Measurements from ENCODE around the gene CDC14A. TPM values are rescaled to one million over a fixed set of nuclear protein-coding genes. Genes with fewer than 3 reads are reported as not detected.

Gene CDC14A
- total RNA-seq, 4 donors from 2014 or later, result 18.6 to 40.6 (median 28.8) TPM

- Histone ChIP-seq H3K27me3 (no peaks in the 10 kb centered on the region), H3K36me3 (no peaks in the 10 kb centered on the region), H3K9me3 (peaks cover 0 to 4% (median 0%) of the 10 kb centered on the region in 4 donors), H3K4me3 (no peak overlapping the region), H3K27ac (no peak overlapping the region), H3K4me1 (no peaks in the 10 kb centered on the region)
- no peak for DNase-seq (ENCODE audit: low spot score in 2 of 2)
- TF ChIP-seq, protein P1, sequence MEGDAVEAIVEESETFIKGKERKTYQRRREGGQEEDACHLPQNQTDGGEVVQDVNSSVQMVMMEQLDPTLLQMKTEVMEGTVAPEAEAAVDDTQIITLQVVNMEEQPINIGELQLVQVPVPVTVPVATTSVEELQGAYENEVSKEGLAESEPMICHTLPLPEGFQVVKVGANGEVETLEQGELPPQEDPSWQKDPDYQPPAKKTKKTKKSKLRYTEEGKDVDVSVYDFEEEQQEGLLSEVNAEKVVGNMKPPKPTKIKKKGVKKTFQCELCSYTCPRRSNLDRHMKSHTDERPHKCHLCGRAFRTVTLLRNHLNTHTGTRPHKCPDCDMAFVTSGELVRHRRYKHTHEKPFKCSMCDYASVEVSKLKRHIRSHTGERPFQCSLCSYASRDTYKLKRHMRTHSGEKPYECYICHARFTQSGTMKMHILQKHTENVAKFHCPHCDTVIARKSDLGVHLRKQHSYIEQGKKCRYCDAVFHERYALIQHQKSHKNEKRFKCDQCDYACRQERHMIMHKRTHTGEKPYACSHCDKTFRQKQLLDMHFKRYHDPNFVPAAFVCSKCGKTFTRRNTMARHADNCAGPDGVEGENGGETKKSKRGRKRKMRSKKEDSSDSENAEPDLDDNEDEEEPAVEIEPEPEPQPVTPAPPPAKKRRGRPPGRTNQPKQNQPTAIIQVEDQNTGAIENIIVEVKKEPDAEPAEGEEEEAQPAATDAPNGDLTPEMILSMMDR (IDR thresholded peaks at IDR 0.05), result no peak
- TF ChIP-seq POLR2A (IDR thresholded peaks at IDR 0.05), result no peak
- TF ChIP-seq EP300 (IDR thresholded peaks at IDR 0.05), result no peak
- WGBS, 2 donors, result 77 to 81% methylated on average over 2 of the region's 2 CpGs
These were observed 45.5 kb upstream of the CDC14A start for GRCh38 chr1:100306735-100307313.

DNA sequence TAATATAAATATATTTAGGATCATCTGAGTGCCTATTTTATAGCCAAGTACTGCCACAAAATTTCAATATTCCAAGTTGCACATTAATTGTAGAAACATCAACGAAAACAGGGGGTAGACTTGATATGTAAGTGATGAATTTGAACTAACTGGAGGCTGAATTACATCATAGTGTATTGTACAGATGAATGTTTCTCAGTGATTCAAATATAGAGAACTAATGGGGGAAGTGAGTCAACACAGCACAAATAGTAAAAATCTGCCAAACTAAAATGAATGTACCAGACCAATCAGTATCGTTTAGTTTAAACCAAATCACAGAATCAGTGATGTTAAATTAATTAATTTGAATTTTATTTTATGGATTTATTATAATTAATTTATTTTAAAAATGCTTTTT, 43.5 kb upstream of the CDC14A start:
- H3K27me3 ChIP-seq, result no peaks in the 10 kb centered on the region
- WGBS, 2 donors, result 68 to 76% methylated on average over 2 of the region's 2 CpGs
- H3K36me3 ChIP-seq, result no peaks in the 10 kb centered on the region
- H3K4me1 ChIP-seq, result no peaks in the 10 kb centered on the region
- peaks cover 0 to 4% (median 0%) of the 10 kb centered on the region in 4 donors for H3K9me3 ChIP-seq
- TF ChIP-seq, protein P1 (IDR thresholded peaks at IDR 0.05), result no peak
- TF ChIP-seq POLR2A (IDR thresholded peaks at IDR 0.05), result no peak
- TF ChIP-seq EP300 (IDR thresholded peaks at IDR 0.05), result no peak
- H3K27ac ChIP-seq, result no peak overlapping the region
- H3K4me3 ChIP-seq, result no peak overlapping the region
- DNase-seq (ENCODE audit: low spot score in 2 of 2), result no peak

DNA sequence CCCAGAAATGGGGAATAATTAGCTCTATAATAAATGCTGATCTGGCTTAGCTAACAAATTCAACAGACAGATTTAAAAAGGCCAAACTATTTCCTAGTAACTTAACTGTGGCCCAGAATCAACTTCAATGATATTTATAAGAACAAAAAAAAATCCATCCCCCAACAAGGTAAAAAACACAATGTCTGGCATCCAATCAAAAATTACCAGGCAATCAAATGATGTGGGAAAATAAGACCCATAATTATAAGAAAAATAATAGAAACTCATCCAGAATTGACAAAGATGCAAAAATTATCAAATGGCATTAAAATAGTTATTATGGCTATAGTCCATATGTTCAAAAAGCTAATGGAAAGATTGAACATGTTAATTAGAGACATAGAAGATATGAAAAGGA, 42.4 kb upstream of the CDC14A start:
- Histone ChIP-seq H3K36me3 (no peaks in the 10 kb centered on the region), H3K4me3 (no peak overlapping the region), H3K27ac (no peak overlapping the region), H3K9me3 (peaks cover 0 to 4% (median 0%) of the 10 kb centered on the region in 4 donors), H3K27me3 (no peaks in the 10 kb centered on the region), H3K4me1 (no peaks in the 10 kb centered on the region)
- DNase-seq (ENCODE audit: low spot score in 2 of 2), result no peak
- TF ChIP-seq, protein P1 (IDR thresholded peaks at IDR 0.05), result no peak
- TF ChIP-seq EP300 (IDR thresholded peaks at IDR 0.05), result no peak
- TF ChIP-seq POLR2A (IDR thresholded peaks at IDR 0.05), result no peak

- no peak for TF ChIP-seq EP300 (IDR thresholded peaks at IDR 0.05)
- no peak for TF ChIP-seq POLR2A (IDR thresholded peaks at IDR 0.05)
- TF ChIP-seq, protein P1 (IDR thresholded peaks at IDR 0.05), result no peak
- no peak overlapping the region for H3K4me3 ChIP-seq
- H3K36me3 ChIP-seq, result no peaks in the 10 kb centered on the region
- no peak overlapping the region for H3K27ac ChIP-seq
- no peaks in the 10 kb centered on the region for H3K4me1 ChIP-seq
- DNase-seq (ENCODE audit: low spot score in 2 of 2), result no peak
- WGBS, 2 donors, result 68 to 70% methylated on average over 4 of the region's 4 CpGs
- no peaks in the 10 kb centered on the region for H3K27me3 ChIP-seq
- H3K9me3 ChIP-seq, result peaks cover 0 to 14% (median 0%) of the 10 kb centered on the region in 4 donors
These were observed 38.9 kb upstream of the CDC14A start for GRCh38 chr1:100313382-100313781.

DNA sequence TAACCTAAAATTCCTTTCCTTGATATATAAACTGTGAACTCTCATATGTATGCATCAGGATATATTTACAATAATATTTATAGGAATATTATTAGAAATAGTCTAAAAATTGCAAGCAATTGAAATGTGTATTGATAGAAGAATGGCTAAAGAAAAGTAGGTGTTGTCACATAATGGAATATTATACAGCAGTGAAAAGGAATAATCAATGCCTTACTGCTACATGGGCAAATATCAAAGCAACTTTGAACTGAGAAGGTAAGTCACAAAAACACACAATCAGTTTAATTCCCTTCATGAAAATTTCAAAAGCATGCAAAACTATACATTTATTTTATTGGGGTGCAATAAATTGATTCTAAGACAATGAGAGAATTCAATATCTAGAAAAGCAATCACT, 35.7 kb upstream of the CDC14A start:
- H3K4me1 ChIP-seq, result no peaks in the 10 kb centered on the region
- H3K27me3 ChIP-seq, result no peaks in the 10 kb centered on the region
- H3K27ac ChIP-seq, result no peak overlapping the region
- H3K36me3 ChIP-seq, result no peaks in the 10 kb centered on the region
- H3K4me3 ChIP-seq, result no peak overlapping the region
- TF ChIP-seq, protein P1 (IDR thresholded peaks at IDR 0.05), result no peak
- TF ChIP-seq EP300 (IDR thresholded peaks at IDR 0.05) (no peak), POLR2A (IDR thresholded peaks at IDR 0.05) (no peak)
- peaks cover 0 to 29% (median 0%) of the 10 kb centered on the region in 4 donors for H3K9me3 ChIP-seq
- no peak for DNase-seq (ENCODE audit: low spot score in 2 of 2)

All from tibial nerve (tissue), 4 donors.